ENCODE measurements around the gene BARX1. TPM values are rescaled to one million over a fixed set of nuclear protein-coding genes. Genes with fewer than 3 reads are reported as not detected.

Gene BARX1
- total RNA-seq, 4 donors from 2014 or later: 0.28 to 0.67 TPM; not detected in 2

DNA sequence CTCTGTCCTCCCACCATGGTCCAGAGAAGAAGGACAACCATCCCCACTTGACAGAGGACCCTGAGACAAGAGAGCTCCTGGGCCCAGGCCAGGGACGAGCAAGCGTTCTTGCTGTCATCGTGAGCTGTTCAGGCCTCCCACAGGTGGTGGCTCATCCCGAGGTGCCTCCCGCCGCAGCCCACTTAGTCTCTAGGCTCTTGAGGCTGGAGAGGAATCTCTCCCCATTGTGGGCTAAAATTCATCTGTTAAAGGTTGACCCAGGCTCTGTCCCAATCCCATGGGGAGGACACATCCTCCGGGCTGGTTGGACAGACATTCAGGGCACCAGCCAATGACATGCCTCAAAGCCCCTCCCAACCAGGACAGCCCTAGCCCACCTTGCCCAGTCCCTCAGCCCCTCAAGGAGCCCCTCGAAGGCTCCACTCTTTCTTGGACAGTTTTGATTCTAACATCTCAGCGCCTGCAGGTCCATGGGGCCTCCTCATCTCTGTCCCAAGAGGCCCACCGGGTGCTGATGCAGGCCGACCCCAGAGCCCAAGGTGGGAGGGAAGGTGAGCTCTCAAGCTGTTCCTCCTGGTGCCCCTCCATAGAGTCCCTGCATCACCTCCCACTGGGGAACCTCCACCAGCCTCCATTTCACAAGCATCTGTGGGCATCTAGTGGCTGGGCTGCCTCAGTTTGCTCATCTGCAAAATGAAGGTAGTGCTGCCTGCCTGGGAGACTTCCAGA is 52.9 kb downstream of the BARX1 start:
- Histone ChIP-seq H3K4me1 (no peaks in the 10 kb centered on the region), H3K4me3 (no peak overlapping the region), H3K27ac (no peak overlapping the region), H3K27me3 (no peaks in the 10 kb centered on the region), H3K36me3 (no peaks in the 10 kb centered on the region), H3K9me3 (no peaks in the 10 kb centered on the region)
- peak in 1 of 2 donors; percentile 1 for DNase-seq
- TF ChIP-seq POLR2A (IDR thresholded peaks at IDR 0.05): no peak
- TF ChIP-seq, protein P1, sequence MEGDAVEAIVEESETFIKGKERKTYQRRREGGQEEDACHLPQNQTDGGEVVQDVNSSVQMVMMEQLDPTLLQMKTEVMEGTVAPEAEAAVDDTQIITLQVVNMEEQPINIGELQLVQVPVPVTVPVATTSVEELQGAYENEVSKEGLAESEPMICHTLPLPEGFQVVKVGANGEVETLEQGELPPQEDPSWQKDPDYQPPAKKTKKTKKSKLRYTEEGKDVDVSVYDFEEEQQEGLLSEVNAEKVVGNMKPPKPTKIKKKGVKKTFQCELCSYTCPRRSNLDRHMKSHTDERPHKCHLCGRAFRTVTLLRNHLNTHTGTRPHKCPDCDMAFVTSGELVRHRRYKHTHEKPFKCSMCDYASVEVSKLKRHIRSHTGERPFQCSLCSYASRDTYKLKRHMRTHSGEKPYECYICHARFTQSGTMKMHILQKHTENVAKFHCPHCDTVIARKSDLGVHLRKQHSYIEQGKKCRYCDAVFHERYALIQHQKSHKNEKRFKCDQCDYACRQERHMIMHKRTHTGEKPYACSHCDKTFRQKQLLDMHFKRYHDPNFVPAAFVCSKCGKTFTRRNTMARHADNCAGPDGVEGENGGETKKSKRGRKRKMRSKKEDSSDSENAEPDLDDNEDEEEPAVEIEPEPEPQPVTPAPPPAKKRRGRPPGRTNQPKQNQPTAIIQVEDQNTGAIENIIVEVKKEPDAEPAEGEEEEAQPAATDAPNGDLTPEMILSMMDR (IDR thresholded peaks at IDR 0.05): no peak
- intact Hi-C loops (cut with DNase I; ENCODE audit: low total_unique reads): no loop called here

Other genes starting within 250 kb of the BARX1 start
- gene PTPDC1, start 129.1 kb upstream of the BARX1 start, total RNA-seq: 10 to 100 TPM in 3 of 4 donors, 1 to 10 TPM in 1; 5.9 to 21.6 (median 14.9) TPM